Type B pancreatic cell (in vitro differentiated cells): ENCODE measurements around the gene ISM1. TPM values are rescaled to one million over a fixed set of nuclear protein-coding genes. Genes with fewer than 3 reads are reported as not detected.

Source experiments
- DNase-seq: peaks from one replicate; pipeline ENCODE4 v3.0.0; 2021; ENCODE audit warnings: mixed read lengths; ENCODE audit not compliant: unreplicated experiment; ENCODE audit errors: extremely low spot score
- H3K27ac Mint-ChIP-seq: 2 replicates; pipeline ENCODE4 v1.8.0; 2021; ENCODE audit warnings: mild to moderate bottlenecking, mixed read lengths
- H3K27me3 Mint-ChIP-seq: 2 replicates; pipeline ENCODE4 v1.8.0; 2021; ENCODE audit warnings: mixed read lengths
- H3K36me3 Mint-ChIP-seq: 2 replicates; pipeline ENCODE4 v1.8.0; 2021; ENCODE audit warnings: mixed read lengths
- H3K4me1 Mint-ChIP-seq: one replicate; pipeline ENCODE4 v1.8.0; 2021; ENCODE audit warnings: mixed read lengths; ENCODE audit not compliant: unreplicated experiment
- H3K4me3 Mint-ChIP-seq: 2 replicates; pipeline ENCODE4 v1.8.0; 2021; ENCODE audit warnings: mild to moderate bottlenecking, mixed read lengths
- H3K9me3 Mint-ChIP-seq: 2 replicates; pipeline ENCODE4 v1.8.0; 2021; ENCODE audit warnings: mixed read lengths
- total RNA-seq: library from RNA; stranded (reverse); gene quantifications from 2 replicates; pipeline ENCODE4 v1.2.1, GENCODE V29; 2021; ENCODE audit warnings: low replicate concordance
- TF ChIP-seq, protein P1 (sequence below): fragments of 200-600 bp; sonication (generic); conservative IDR thresholded peaks from 2 replicates; pipeline ENCODE4 v1.5.0; 2021; ENCODE audit warnings: antibody characterized with exemption, mild to moderate bottlenecking

The ISM1 gene
- total RNA-seq, 1 donor from 2014 or later, result 9.0 TPM

DNA sequence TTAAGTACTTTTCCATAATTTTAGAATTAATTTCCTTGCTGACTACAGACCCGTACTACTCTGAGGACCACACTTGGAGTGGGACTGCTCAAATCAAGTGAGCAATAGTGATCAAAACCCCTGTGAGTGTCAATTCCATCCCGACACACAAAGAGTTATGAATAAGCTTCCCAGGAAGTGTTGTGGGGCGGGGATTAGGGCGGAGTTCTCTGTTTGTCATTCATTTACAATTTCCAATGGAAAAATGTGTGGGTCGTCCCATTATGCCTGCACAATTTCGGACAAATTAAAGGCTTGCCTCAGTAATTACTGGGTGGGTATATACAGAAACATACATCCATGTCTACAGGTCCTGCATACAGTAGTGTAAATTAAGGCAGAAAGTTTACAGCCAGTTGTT lies 84.2 kb downstream of the ISM1 start:
- no peak overlapping the region for H3K4me3 Mint-ChIP-seq
- H3K36me3 Mint-ChIP-seq, result no peaks in the 10 kb centered on the region
- H3K9me3 Mint-ChIP-seq, result no peaks in the 10 kb centered on the region
- no peaks in the 10 kb centered on the region for H3K4me1 Mint-ChIP-seq
- DNase-seq, result no peak
- peaks cover 5% of the 10 kb centered on the region for H3K27me3 Mint-ChIP-seq
- TF ChIP-seq, protein P1, sequence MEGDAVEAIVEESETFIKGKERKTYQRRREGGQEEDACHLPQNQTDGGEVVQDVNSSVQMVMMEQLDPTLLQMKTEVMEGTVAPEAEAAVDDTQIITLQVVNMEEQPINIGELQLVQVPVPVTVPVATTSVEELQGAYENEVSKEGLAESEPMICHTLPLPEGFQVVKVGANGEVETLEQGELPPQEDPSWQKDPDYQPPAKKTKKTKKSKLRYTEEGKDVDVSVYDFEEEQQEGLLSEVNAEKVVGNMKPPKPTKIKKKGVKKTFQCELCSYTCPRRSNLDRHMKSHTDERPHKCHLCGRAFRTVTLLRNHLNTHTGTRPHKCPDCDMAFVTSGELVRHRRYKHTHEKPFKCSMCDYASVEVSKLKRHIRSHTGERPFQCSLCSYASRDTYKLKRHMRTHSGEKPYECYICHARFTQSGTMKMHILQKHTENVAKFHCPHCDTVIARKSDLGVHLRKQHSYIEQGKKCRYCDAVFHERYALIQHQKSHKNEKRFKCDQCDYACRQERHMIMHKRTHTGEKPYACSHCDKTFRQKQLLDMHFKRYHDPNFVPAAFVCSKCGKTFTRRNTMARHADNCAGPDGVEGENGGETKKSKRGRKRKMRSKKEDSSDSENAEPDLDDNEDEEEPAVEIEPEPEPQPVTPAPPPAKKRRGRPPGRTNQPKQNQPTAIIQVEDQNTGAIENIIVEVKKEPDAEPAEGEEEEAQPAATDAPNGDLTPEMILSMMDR, result no peak
- H3K27ac Mint-ChIP-seq, result no peak overlapping the region

DNA sequence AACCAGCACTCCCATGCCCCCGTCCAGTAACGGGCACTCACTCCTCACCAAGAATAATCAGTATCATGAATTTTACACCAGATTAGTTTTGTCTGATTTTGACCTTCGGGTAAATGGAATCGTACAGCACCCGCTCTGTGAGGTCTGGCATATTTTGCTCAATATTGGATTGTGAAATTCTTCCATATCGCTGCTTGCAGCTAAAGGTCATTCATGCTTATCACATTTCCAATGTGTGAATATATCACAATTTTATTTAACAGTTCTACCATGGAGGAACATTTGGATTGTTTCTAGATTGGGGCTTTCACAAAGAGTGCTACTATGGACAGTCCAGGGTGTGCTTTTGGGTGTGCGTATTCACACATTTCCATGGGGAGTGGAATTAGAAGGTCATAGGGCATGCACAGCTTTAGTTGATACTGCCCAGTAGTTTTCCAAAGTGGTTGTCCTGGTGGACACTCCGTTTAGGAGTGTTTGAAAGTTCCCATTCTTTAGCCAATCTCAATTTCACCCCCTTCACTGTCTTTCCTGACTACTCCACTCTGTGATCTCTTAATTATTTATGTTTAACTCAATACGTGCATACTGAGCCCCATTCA lies 86.6 kb downstream of the ISM1 start:
- TF ChIP-seq, protein P1, result no peak
- Mint-ChIP-seq H3K4me1 (no peaks in the 10 kb centered on the region), H3K9me3 (no peaks in the 10 kb centered on the region), H3K27ac (no peak overlapping the region), H3K36me3 (no peaks in the 10 kb centered on the region), H3K27me3 (peaks cover 5% of the 10 kb centered on the region), H3K4me3 (no peak overlapping the region)
- no peak for DNase-seq

DNA sequence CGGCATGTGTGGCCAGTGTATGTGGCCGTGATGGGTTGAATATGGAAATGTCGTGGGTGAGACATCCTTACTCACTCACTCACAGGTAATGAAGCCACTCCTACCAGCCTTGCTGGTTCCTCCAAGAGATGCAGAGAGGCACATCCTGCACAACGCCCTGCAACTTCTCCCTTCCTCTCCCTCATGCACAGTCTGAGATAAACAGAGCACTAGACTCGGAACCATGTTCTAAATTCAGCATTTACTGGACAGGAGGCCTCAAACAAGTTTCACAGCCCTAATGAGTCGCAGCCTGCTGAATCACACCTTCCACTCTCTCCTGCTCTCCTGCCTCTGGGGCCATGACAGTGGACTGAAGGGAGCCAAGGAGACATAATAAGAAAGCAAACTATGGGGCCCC lies 91.2 kb downstream of the ISM1 start:
- H3K36me3 Mint-ChIP-seq, result no peaks in the 10 kb centered on the region
- DNase-seq, result no peak
- no peaks in the 10 kb centered on the region for H3K4me1 Mint-ChIP-seq
- no peaks in the 10 kb centered on the region for H3K27me3 Mint-ChIP-seq
- no peak overlapping the region for H3K4me3 Mint-ChIP-seq
- no peak overlapping the region for H3K27ac Mint-ChIP-seq
- TF ChIP-seq, protein P1, result no peak
- H3K9me3 Mint-ChIP-seq, result no peaks in the 10 kb centered on the region

DNA sequence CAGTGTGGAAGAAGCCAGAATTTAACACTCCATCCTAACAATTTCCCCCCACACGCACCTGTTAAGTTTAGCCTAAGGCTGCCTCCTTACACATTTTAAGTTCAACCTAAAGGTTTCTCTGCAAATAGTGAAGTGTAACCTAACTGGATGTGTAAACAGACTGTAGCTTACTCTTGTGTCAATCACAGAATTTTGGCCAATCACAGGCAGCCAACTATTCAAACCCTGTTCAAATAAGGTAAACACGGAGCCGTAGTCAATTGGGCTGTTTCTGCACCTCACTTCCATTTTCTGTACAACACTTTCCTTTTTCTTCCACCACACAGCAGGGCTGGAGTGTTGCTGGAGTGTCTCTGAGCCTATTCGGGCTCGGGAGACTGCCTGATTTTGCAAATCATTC lies 92.1 kb downstream of the ISM1 start:
- Mint-ChIP-seq H3K36me3 (no peaks in the 10 kb centered on the region), H3K27me3 (no peaks in the 10 kb centered on the region), H3K4me3 (no peak overlapping the region), H3K27ac (no peak overlapping the region), H3K9me3 (no peaks in the 10 kb centered on the region), H3K4me1 (no peaks in the 10 kb centered on the region)
- no peak for DNase-seq
- TF ChIP-seq, protein P1, result no peak

DNA sequence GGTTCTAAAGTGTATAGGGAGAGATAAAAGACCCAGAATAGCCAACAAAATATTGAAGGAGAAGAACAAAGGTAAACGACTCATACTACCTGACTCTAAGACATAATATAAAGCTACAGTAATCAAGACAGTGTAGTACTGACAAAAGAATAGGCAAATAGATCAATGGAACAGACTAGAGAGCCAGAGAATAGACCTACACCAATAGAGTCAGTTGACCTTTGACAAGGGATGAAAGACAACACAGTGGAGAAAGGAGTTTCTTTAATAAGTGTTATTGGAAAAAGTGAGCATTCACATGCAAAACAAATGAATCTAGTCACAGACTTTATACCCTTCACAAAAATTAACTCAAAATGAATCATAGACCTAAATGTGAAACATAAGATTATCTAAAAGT lies 96.4 kb downstream of the ISM1 start:
- Mint-ChIP-seq H3K4me3 (no peak overlapping the region), H3K36me3 (no peaks in the 10 kb centered on the region), H3K9me3 (peaks cover 4% of the 10 kb centered on the region), H3K4me1 (peaks cover 3% of the 10 kb centered on the region), H3K27ac (no peak overlapping the region), H3K27me3 (no peaks in the 10 kb centered on the region)
- TF ChIP-seq, protein P1, result no peak
- DNase-seq, result no peak
